ENCODE data around the gene MBOAT2.

Gene MBOAT2

GRCh38 chr2:8851811-8852560 lies 151.5 kb downstream of the MBOAT2 start:
- DNase-seq = no peak

GRCh38 chr2:8850845-8851487 lies 152.5 kb downstream of the MBOAT2 start:
- no peak for DNase-seq

GRCh38 chr2:8849327-8849726 lies 154.2 kb downstream of the MBOAT2 start:
- no peak for DNase-seq

- no peak for DNase-seq
Observed at GRCh38 chr2:8848328-8849100, 155.0 kb downstream of the MBOAT2 start.

GRCh38 chr2:8847400-8847799 lies 156.1 kb downstream of the MBOAT2 start:
- no peak for DNase-seq

GRCh38 chr2:8841932-8842331 lies 161.6 kb downstream of the MBOAT2 start:
- DNase-seq = no peak

GRCh38 chr2:8840475-8841091 lies 162.9 kb downstream of the MBOAT2 start:
- no peak for DNase-seq

GRCh38 chr2:8839189-8839965 lies 164.1 kb downstream of the MBOAT2 start:
- no peak for DNase-seq

GRCh38 chr2:8837795-8838140 lies 165.7 kb downstream of the MBOAT2 start:
- no peak for DNase-seq

- peak; percentile 85 for DNase-seq
Observed at GRCh38 chr2:8836971-8837794, 166.3 kb downstream of the MBOAT2 start, which contains the start of gene KIDINS220. KIDINS220 (minus strand) TSS chr2:8837613; CDS start chr2:8827093, 10,520 bp downstream.

- DNase-seq = no peak
Observed at GRCh38 chr2:8835279-8835678, 168.2 kb downstream of the MBOAT2 start.

GRCh38 chr2:8833853-8834252 lies 169.6 kb downstream of the MBOAT2 start:
- no peak for DNase-seq

- DNase-seq = no peak
Observed at GRCh38 chr2:8831516-8831915, 172.0 kb downstream of the MBOAT2 start.

GRCh38 chr2:8827729-8828128 lies 175.8 kb downstream of the MBOAT2 start:
- DNase-seq = no peak

- DNase-seq = no peak
Observed at GRCh38 chr2:8822218-8822617, 181.3 kb downstream of the MBOAT2 start.

- DNase-seq = no peak
Observed at GRCh38 chr2:8821276-8822217, 181.9 kb downstream of the MBOAT2 start.

- DNase-seq = no peak
Observed at GRCh38 chr2:8819948-8820347, 183.5 kb downstream of the MBOAT2 start.

- no peak for DNase-seq
Observed at GRCh38 chr2:8819194-8819593, 184.3 kb downstream of the MBOAT2 start.

GRCh38 chr2:8817221-8817620 lies 186.3 kb downstream of the MBOAT2 start:
- DNase-seq = no peak
